SU-DHL-6 (cell line): ENCODE measurements around the gene FXYD7.

Experiments
- H2AFZ ChIP-seq: fragments of 200-600 bp; sonication (generic); 2 replicates; pipeline ENCODE4 v1.6.1; 2014; ENCODE audit warnings: low read depth, mild to moderate bottlenecking, moderate library complexity, mixed read lengths, antibody characterized with exemption, low read length; ENCODE audit not compliant: severe bottlenecking
- H3F3A ChIP-seq: fragments of 200-600 bp; shearing (Covaris generic); 2 replicates; pipeline ENCODE4 v1.6.0; 2016; ENCODE audit warnings: antibody characterized with exemption, mild to moderate bottlenecking; ENCODE audit not compliant: insufficient read depth
- H3K27ac ChIP-seq: fragments of 200-600 bp; sonication (generic); 2 replicates; pipeline ENCODE4 v1.5.1; 2016; ENCODE audit warnings: low read depth, mild to moderate bottlenecking, low read length, moderate library complexity, mixed read lengths
- H3K27me3 ChIP-seq: fragments of 200-600 bp; sonication (generic), shearing (Covaris generic); 2 replicates; pipeline ENCODE4 v1.6.0; 2014; ENCODE audit warnings: mild to moderate bottlenecking, low read length
- H3K36me3 ChIP-seq: fragments of 200-600 bp; sonication (generic); 2 replicates; pipeline ENCODE4 v1.6.1; 2014; ENCODE audit warnings: mild to moderate bottlenecking, low read length, mixed read lengths
- H3K4me2 ChIP-seq: fragments of 300-600, 200-600 bp; shearing (Covaris generic), sonication (generic); 2 replicates; pipeline ENCODE4 v1.6.0; 2014; ENCODE audit warnings: low read length, low read depth, mild to moderate bottlenecking; ENCODE audit not compliant: poor library complexity, severe bottlenecking
- H3K4me3 ChIP-seq: fragments of 200-600 bp; sonication (generic); 2 replicates; pipeline ENCODE4 v1.5.1; 2014; ENCODE audit warnings: antibody characterized with exemption, low read length, mild to moderate bottlenecking, mixed read lengths; ENCODE audit not compliant: insufficient read depth, poor library complexity, severe bottlenecking
- H3K79me2 ChIP-seq: fragments of 200-600 bp; sonication (generic); 2 replicates; pipeline ENCODE4 v1.6.1; 2014; ENCODE audit warnings: mild to moderate bottlenecking, low read length, moderate library complexity; ENCODE audit not compliant: insufficient read depth
- H3K9ac ChIP-seq: fragments of 200-600 bp; sonication (generic); 2 replicates; pipeline ENCODE4 v1.7.0; 2014; ENCODE audit warnings: mild to moderate bottlenecking, low read length
- H3K9me2 ChIP-seq: fragments of 200-600 bp; sonication (generic); replicated peaks from 2 replicates; pipeline ENCODE4 v1.6.1; 2014; ENCODE audit warnings: low read length; ENCODE audit not compliant: insufficient read depth
- H3K9me3 ChIP-seq: fragments of 200-600 bp; sonication (generic); 2 replicates; pipeline ENCODE4 v1.6.1; 2014; ENCODE audit warnings: low read length, mixed read lengths; ENCODE audit not compliant: insufficient read depth
- H4K20me1 ChIP-seq: fragments of 200-600 bp; sonication (generic); 2 replicates; pipeline ENCODE4 v1.6.1; 2014; ENCODE audit warnings: low read depth, mild to moderate bottlenecking, antibody characterized with exemption, low read length, moderate library complexity, mixed read lengths
- CTCF ChIP-seq: fragments of 200-600 bp; sonication (generic); IDR thresholded peaks from one replicate; pipeline ENCODE4 v1.5.1; 2017; ENCODE audit warnings: antibody characterized with exemption, mild to moderate bottlenecking, low read length, moderate library complexity; ENCODE audit not compliant: insufficient read depth, poor library complexity, severe bottlenecking
- EZH2phosphoT487 ChIP-seq: fragments of 200-600 bp; sonication (generic), shearing (Covaris generic); conservative IDR thresholded peaks from 2 replicates; pipeline ENCODE4 v1.6.1; 2018; ENCODE audit warnings: mild to moderate bottlenecking, antibody characterized with exemption, low read length, moderate library complexity, mixed read lengths

FXYD7 gene

GRCh38 chr19:35160629-35161433 lies 17.8 kb downstream of the FXYD7 start:
- H3K27ac ChIP-seq: no peak overlapping the region
- no peaks in the 10 kb centered on the region for H3F3A ChIP-seq
- H4K20me1 ChIP-seq: no peaks in the 10 kb centered on the region
- TF ChIP-seq EZH2phosphoT487: no peak
- TF ChIP-seq CTCF: no peak
- no peak overlapping the region for H3K4me3 ChIP-seq
- no peak overlapping the region for H2AFZ ChIP-seq
- H3K36me3 ChIP-seq: peaks cover 48% of the 10 kb centered on the region
- no peak overlapping the region for H3K4me2 ChIP-seq
- no peaks in the 10 kb centered on the region for H3K27me3 ChIP-seq
- no peaks in the 10 kb centered on the region for H3K9me2 ChIP-seq
- peaks cover 6% of the 10 kb centered on the region; the same call in 1 of the 2 replicates for H3K9me3 ChIP-seq
- H3K9ac ChIP-seq: no peak overlapping the region
- peaks cover 17% of the 10 kb centered on the region for H3K79me2 ChIP-seq

GRCh38 chr19:35161434-35161743 lies 18.3 kb downstream of the FXYD7 start:
- H3K36me3 ChIP-seq: peaks cover 54% of the 10 kb centered on the region
- H3K79me2 ChIP-seq: peaks cover 11% of the 10 kb centered on the region
- TF ChIP-seq EZH2phosphoT487 (no peak), CTCF (no peak)

GRCh38 chr19:35162471-35163326 lies 19.6 kb downstream of the FXYD7 start:
- H3K4me2 ChIP-seq: no peak overlapping the region
- H3K4me3 ChIP-seq: no peak overlapping the region
- peaks cover 50% of the 10 kb centered on the region for H3K36me3 ChIP-seq
- H3K27me3 ChIP-seq: no peaks in the 10 kb centered on the region
- no peak overlapping the region for H3K9ac ChIP-seq
- H3K79me2 ChIP-seq: 0 out of 2 replicates have a peak, but pooled peaks cover 2% of the 10 kb centered on the region
- no peaks in the 10 kb centered on the region for H3K9me2 ChIP-seq
- H3K9me3 ChIP-seq: peaks cover 6% of the 10 kb centered on the region; the same call in 1 of the 2 replicates
- H3F3A ChIP-seq: no peaks in the 10 kb centered on the region
- TF ChIP-seq CTCF (no peak), EZH2phosphoT487 (no peak)
- no peaks in the 10 kb centered on the region for H4K20me1 ChIP-seq
- H3K27ac ChIP-seq: no peak overlapping the region
- no peak overlapping the region for H2AFZ ChIP-seq

More at GRCh38 chr19:35161434-35161743, 18.3 kb downstream of the FXYD7 start:
- no peak overlapping the region for H3K27ac ChIP-seq
- no peaks in the 10 kb centered on the region for H4K20me1 ChIP-seq
- no peak overlapping the region for H3K9ac ChIP-seq
- peaks cover 6% of the 10 kb centered on the region; the same call in 1 of the 2 replicates for H3K9me3 ChIP-seq
- H3K4me3 ChIP-seq: no peak overlapping the region
- H3K9me2 ChIP-seq: no peaks in the 10 kb centered on the region
- no peak overlapping the region for H2AFZ ChIP-seq
- no peak overlapping the region for H3K4me2 ChIP-seq
- H3F3A ChIP-seq: no peaks in the 10 kb centered on the region
- H3K27me3 ChIP-seq: no peaks in the 10 kb centered on the region
